Adrenal gland (tissue), 19 donors: Measurements from ENCODE around the gene CCDC174. TPM values are rescaled to one million over a fixed set of nuclear protein-coding genes. Genes with fewer than 3 reads are reported as not detected.
A peak's percentile ranks its signal among the peaks of the same experiment; 100 is the strongest.

Experiments
- DNase-seq, 7 donors: peaks; one replicate each; pipeline ENCODE4 v3.0.0-alpha.2; 2019 to 2020
- H3K27ac ChIP-seq, 5 donors: fragments of 200-600 bp; sonication (generic) in 4 of 5; 1 replicate in 3 of 5; 2 replicates in 2 of 5; pipeline versions ENCODE4 v1.5.1 to v1.8.0; 2016 to 2020; ENCODE audit warnings: mild to moderate bottlenecking in 1 of 5
- H3K27me3 ChIP-seq: fragments of 200-600 bp; 2 replicates; pipeline ENCODE4 v1.8.0; 2021
- H3K36me3 ChIP-seq, 2 donors: fragments of 200-600 bp; replicated peaks in 1 of 2; 1 replicate in 1 of 2; 2 replicates in 1 of 2; pipeline versions ENCODE4 v1.5.1 to v1.8.0; 2018 to 2022
- H3K4me1 ChIP-seq, 2 donors: fragments of 200-600 bp; replicated peaks in 1 of 2; 1 replicate in 1 of 2; 2 replicates in 1 of 2; pipeline versions ENCODE4 v1.5.1 to v1.8.0; 2018 to 2021
- H3K4me3 ChIP-seq, 4 donors: fragments of 200-600 bp; sonication (generic) in 3 of 4; one replicate each; pipeline ENCODE4 v1.5.1; 2016 to 2018
- H3K9me3 ChIP-seq, 3 donors: fragments of 200-600 bp; sonication (generic) in 1 of 3; replicated peaks in 1 of 3; 1 replicate in 2 of 3; 2 replicates in 1 of 3; pipeline versions ENCODE4 v1.5.1 to v1.8.0; 2016 to 2021
- CTCF ChIP-seq, 6 experiments: fragments of 450-650 bp in 4 of 6; fragments of 200-600 bp in 2 of 6; sonication (generic) in 1 of 6; IDR thresholded peaks; 1 replicate in 5 of 6; 2 replicates in 1 of 6; pipeline versions ENCODE4 v1.5.1 to v1.8.0; 2016 to 2021; ENCODE audit warnings: antibody characterized with exemption in 6 of 6, mild to moderate bottlenecking in 2 of 6, moderate library complexity in 1 of 6
- POLR2A ChIP-seq, 2 donors: fragments of 450-650 bp; IDR thresholded peaks; one replicate each; pipeline ENCODE4 v1.6.1; 2017; ENCODE audit warnings: antibody characterized with exemption in 2 of 2, mild to moderate bottlenecking in 2 of 2, moderate library complexity in 1 of 2
- WGBS, 4 donors: extraction: QIAGEN DNeasy Blood & Tissue Kit in 2 of 4; methylation state at CpG; one replicate each; pipeline versions ENCODE4 v1.1.5 to v1.1.7; 2013 to 2017; 5-methylcytosine and 5-hydroxymethylcytosine counted together
- intact Hi-C, 2 donors: fragments of 100-400 bp; cut with DNase I; formaldehyde crosslinking; loops; one replicate each; pipeline versions ENCODE4 v1.14.1 to v1.15.0; 2022 to 2023
- long read RNA-seq, 10 donors: library from polyadenylated mRNA in 3 of 10; unstranded in 2 of 10; stranded (forward) in 1 of 10; transcript quantifications; one replicate each; pipeline ENCODE4 v2.0.0 and lab custom pipeline, GENCODE V29; 2021 to 2026
- polyA plus RNA-seq, 3 donors: library from polyadenylated mRNA; stranded (reverse); fragments of 200-250 nt in 2 of 3; fragments of 350-450 nt in 1 of 3; fragmentation: Illumina TruSeq in 1 of 3; extraction: RNeasy Lipid Tissue Mini Kit (QIAGEN cat#74804) in 1 of 3; gene quantifications; one replicate each; pipeline ENCODE4 v1.2.3, GENCODE V29; 2013 to 2014
- total RNA-seq, 9 donors: library from RNA; depleted of rRNA in 4 of 9; stranded (reverse); fragments of >200 nt in 4 of 9; fragments of 120-200 nt in 1 of 9; fragmentation: NEBNext Ultra II Directional in 1 of 9; extraction: Animal tissue kit (Norgen Biotek cat#: 25700) in 1 of 9; gene quantifications; one replicate each; pipeline versions ENCODE4 v1.1.0 to v1.2.4, GENCODE V29; 2013 to 2023
- donor health status: healthy with polysubstance abuse.
- donor health status: Bipolar disorder and iron deficiency.
- donor health status: DM: yes; HTN: yes; CAD: no.
- donor health status: DM: no; HTN: no; CAD: no.
- donor health status: DM: no; HTN: no; CAD: no.
- donor health status: DM: yes; HTN: yes; CAD: no.

The CCDC174 gene
- total RNA-seq (10 to 100 TPM in 7 of 9 donors, 1 to 10 TPM in 2; 4.3 to 23.0 (median 18.8) TPM), polyA plus RNA-seq (10 to 100 TPM; 26.1 to 31.6 (median 31.0) TPM)
- long read RNA-seq, donor 1, partial matches to known transcripts: 0 of 4 reads
- long read RNA-seq, donor 1, other reads (novel, unspliced or antisense): 0 of 4 reads
- long read RNA-seq, donor 2, partial matches to known transcripts: 0 of 3 reads
- long read RNA-seq, donor 2, other reads (novel, unspliced or antisense): 0 of 3 reads
- long read RNA-seq, donor 3, partial matches to known transcripts: 0 of 1 reads
- long read RNA-seq, donor 3, other reads (novel, unspliced or antisense): 0 of 1 reads
- long read RNA-seq, donor 4, partial matches to known transcripts: 12 of 15 reads
- long read RNA-seq, donor 4, other reads (novel, unspliced or antisense): 1 of 15 reads
- long read RNA-seq, donor 5, transcript CCDC174-202 (11 exons, 2,942 nt): major isoform, 21 of 27 reads
- long read RNA-seq, donor 5, partial matches to known transcripts: 0 of 27 reads
- long read RNA-seq, donor 5, other reads (novel, unspliced or antisense): 5 of 27 reads
- long read RNA-seq, donor 6, partial matches to known transcripts: 15 of 15 reads
- long read RNA-seq, donor 6, other reads (novel, unspliced or antisense): 0 of 15 reads
- long read RNA-seq, donor 7, partial matches to known transcripts: 0 of 3 reads
- long read RNA-seq, donor 7, other reads (novel, unspliced or antisense): 0 of 3 reads
- long read RNA-seq, donor 8, partial matches to known transcripts: 0 of 2 reads
- long read RNA-seq, donor 8, other reads (novel, unspliced or antisense): 0 of 2 reads
- long read RNA-seq, donor 9: 0 reads
- long read RNA-seq, donor 10, partial matches to known transcripts: 0 of 2 reads
- long read RNA-seq, donor 10, other reads (novel, unspliced or antisense): 0 of 2 reads

- H3K27ac ChIP-seq: peak within 1 kb of the TSS; percentile 58 to 93 (median 73)
- peak within 1 kb of the TSS; percentile 60 to 86 (median 74) for H3K4me3 ChIP-seq
- H3K4me1 ChIP-seq: peaks cover 15 to 19% of the 10 kb centered on the region in 2 donors
- intact Hi-C loops: no loop called here
- DNase-seq: peak; percentile 95 to 99 (median 97)
- 0% methylated on average over 24 to 47 of the region's 47 CpGs for WGBS, 4 donors
- peaks cover 0 to 21% of the 10 kb centered on the region in 2 donors for H3K36me3 ChIP-seq
- no peaks in the 10 kb centered on the region for H3K27me3 ChIP-seq
- TF ChIP-seq CTCF (IDR thresholded peaks at IDR 0.05) (no peak), POLR2A (IDR thresholded peaks at IDR 0.05) (peak; percentile 72 to 85)
- H3K9me3 ChIP-seq: no peaks in the 10 kb centered on the region
Measured at GRCh38 chr3:14651440-14652251, at the start of gene CCDC174. CCDC174 (plus strand) TSS chr3:14651762; CDS start chr3:14651837, 75 bp downstream.

GRCh38 chr3:14602006-14602803 is 49.4 kb upstream of the CCDC174 start:
- TF ChIP-seq POLR2A (IDR thresholded peaks at IDR 0.05) (no peak), CTCF (IDR thresholded peaks at IDR 0.05) (peak in 1 of 6 experiments; percentile 4)
- WGBS, 4 donors: 3 to 8% (median 3%) methylated on average over 5 to 66 of the region's 66 CpGs
- Histone ChIP-seq H3K4me3 (peak overlapping the region in 1 of 4 donors; percentile 40), H3K36me3 (no peaks in the 10 kb centered on the region), H3K27ac (no peak overlapping the region), H3K9me3 (no peaks in the 10 kb centered on the region), H3K4me1 (peaks cover 0 to 5% of the 10 kb centered on the region in 2 donors), H3K27me3 (peaks cover 24% of the 10 kb centered on the region)
- DNase-seq: no peak
- intact Hi-C loops: no loop called here

GRCh38 chr3:14602804-14603644 is 48.5 kb upstream of the CCDC174 start:
- no peak for DNase-seq

More at GRCh38 chr3:14602804-14603644, 48.5 kb upstream of the CCDC174 start:
- 5 to 31% (median 17%) methylated on average over 8 to 85 of the region's 85 CpGs for WGBS, 4 donors
- Histone ChIP-seq H3K27ac (no peak overlapping the region), H3K4me3 (peak overlapping the region in 1 of 4 donors; percentile 40), H3K27me3 (peaks cover 24% of the 10 kb centered on the region), H3K36me3 (no peaks in the 10 kb centered on the region), H3K4me1 (peaks cover 0 to 5% of the 10 kb centered on the region in 2 donors), H3K9me3 (no peaks in the 10 kb centered on the region)
- intact Hi-C loops: no loop called here
- TF ChIP-seq POLR2A (IDR thresholded peaks at IDR 0.05) (no peak), CTCF (IDR thresholded peaks at IDR 0.05) (no peak)
